Stimulated activated CD4-positive, alpha-beta T cell treated with anti-CD3 and anti-CD28 coated beads, Interleukin-12 subunit alpha, Interleukin-12 subunit beta, amount 100 ng/mL, for 24 hours (primary cell): Measurements from ENCODE around the gene PSME4.
"Not testable (repeated sequence)": the region's sequence is repeated elsewhere in the genome, so short reads cannot be mapped to it uniquely, and the experiment has no call there.

Source experiments
- DNase-seq, 2 experiments: peaks; one replicate each; pipeline ENCODE4 v3.0.0-alpha.2; 2020; ENCODE audit warnings: low read depth in 2 of 2

The PSME4 gene

DNA sequence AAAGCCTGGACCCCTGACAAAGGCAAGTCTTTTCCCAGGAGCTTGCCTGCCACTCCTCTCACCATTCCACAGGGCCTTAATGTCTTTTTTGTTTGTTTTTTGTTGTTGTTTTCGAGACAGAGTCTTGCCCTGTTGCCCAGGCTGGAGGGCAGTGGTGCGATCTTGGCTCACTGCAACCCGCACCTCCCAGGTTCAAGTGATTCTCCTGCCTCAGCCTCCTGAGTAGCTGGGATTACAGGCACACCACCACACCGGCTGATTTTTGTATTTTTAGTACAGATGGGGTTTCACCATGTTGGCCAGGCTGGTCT is 140.9 kb downstream of the PSME4 start:
- not testable (repeated sequence) for DNase-seq

DNA sequence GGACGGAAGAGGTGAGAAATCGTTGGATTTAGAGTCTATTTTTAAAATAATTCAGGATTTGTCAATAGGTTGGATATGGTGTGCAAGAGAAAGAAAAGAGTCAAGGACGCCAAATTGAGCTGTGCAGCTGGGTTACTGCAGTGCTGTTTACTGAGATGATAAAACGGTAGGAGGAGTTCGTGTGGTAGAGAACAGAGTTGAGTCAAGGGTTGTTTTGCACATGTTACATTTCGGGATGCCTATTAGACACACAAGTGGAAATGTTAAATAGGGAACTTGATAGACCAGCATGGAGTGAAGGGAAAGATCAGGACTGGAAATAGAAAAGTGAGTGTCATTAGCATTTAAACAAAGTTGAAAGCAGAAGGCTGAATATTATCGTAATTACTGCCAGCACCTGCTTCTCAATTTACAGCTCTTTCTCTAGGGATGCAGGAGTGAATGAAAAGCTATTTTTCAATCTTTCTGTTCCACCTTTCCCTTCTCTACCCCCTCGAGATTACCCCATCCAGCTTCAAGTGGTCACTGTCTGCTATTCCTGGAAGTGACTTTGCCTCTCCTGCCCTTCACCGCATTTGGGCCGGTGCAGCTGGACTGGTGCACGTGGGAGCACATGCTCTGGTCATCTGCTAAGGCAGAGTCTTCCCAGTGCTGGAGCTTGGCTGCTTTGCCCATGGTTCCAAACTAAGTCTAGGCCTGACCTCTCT is 141.4 kb downstream of the PSME4 start:
- DNase-seq, result no peak

DNA sequence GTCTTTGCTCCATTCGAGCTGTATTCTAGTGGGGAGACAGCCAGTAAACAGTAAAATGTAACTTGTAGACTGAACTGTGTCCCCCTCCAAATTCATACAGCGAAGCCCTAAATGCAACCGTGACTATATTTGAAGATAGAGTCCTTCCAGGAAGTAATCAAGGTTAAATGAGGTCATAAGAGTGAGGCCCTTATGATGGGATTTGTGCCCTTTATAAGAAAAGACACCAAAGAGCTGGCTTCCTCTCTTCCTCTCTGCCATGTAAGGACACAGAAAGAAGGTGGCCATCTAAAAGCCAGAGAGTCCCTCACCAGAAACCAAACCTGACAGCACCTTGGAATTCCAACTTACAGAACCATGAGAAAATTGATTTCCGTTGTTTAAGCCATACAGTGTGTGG is 142.5 kb downstream of the PSME4 start:
- no peak for DNase-seq

DNA sequence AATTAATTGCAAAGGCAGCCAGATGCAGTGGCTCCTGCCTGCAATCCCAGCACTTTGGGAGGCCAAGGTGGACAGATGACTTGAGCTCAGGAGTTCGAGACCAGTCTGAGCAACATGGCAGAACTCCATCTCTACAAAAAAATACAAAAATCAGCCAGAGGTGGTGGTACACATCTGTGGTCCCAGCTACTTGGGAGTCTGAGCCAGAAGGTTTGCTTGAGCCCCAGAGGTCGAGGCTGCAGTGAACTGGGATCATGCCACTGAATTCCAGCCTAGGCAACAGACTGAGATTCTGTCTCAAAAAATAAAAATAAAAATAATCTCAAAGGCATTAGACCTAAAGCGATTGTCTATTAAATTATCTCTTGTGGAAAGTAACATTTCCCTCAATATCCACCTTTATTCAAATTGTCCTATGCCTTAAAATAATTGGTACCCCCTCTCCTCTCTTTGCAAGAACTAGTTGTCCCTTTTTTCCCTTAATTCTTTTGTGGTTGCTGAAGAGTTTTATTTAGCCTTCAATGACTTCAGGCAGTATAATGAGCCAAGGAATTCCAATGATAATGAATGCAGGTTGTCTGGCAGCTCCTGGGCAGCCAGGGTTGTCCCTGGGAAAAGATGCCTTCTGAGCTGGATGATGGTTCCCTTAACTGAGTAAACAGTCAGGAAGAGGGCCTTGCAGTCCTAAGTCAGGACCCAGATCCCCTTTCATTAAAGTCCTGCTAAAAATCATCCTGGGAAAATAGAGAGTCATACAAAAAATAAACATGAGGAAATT is 143.2 kb downstream of the PSME4 start:
- no peak for DNase-seq

DNA sequence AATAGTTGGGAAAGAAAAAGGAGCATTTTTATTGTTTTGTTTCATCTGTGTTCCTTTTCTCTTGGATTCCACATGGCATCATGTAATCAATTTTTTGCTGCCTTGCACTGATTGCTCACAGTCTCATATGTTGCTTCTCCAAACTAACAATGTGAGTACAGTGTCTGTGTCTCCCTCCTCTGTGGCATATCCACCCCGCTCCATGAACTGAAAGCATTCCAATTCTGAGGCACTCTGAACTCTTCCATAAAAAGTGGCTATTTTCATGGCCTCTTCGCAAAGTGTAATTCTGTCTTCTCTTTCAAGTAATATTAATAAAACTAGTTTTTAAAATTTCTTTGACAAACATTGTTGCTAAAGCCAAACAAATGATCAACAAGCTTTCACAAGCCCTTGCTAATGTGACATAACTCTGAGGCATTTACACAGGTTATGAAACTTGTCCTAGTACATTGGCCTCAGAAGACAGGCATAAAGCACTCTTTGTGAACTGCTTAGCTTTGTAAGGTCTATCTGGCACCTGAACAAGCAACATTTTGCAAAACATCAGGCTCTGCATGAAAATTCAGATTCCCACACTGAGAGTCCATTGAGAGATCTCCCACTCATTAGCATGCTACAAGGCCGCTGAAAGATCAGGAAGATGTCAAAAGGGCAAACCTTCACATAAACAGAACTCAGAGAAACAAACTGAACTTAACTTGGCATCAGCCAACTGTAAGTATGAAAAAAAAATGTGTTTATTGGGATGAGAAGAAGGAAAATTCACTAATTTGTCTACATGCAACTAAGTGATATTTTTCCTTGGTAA is 144.0 kb downstream of the PSME4 start:
- DNase-seq, result no peak

DNA sequence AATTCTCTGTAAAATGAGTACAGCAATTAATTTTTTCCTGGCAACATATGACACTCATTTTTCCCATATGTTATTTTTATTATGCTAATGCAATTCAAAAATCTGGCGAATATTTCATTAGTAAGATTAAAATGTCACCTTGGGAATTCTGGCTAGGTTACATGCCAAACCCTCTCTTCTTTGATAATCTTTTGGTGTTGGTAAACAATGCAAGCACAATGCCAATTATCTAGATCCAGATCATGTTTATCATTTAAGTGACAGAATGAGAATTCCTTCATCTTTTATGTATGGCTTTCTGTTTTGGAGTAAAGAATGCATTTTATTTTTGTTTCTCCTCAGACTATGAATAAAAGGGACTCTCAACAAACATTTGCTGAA is 144.8 kb downstream of the PSME4 start:
- DNase-seq, result no peak

DNA sequence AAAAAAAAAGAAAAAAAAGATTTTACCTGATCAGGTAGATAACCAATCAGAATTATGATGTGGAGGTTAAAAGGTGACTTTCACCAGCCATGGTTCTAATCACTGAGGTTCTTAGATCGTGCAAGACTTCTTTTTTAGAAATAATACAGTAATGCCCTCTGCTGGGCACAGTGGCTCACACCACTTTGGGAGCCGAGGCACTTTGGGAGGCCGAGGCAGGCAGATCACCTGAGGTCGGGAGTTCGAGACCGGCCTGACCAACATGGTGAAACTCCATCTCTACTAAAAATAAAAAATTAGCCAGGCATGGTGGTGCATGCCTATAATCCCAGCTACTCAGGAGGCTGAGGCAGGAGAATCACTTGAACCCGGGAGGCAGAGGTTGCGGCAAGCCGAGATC is 147.2 kb downstream of the PSME4 start:
- DNase-seq, result not testable (repeated sequence)

DNA sequence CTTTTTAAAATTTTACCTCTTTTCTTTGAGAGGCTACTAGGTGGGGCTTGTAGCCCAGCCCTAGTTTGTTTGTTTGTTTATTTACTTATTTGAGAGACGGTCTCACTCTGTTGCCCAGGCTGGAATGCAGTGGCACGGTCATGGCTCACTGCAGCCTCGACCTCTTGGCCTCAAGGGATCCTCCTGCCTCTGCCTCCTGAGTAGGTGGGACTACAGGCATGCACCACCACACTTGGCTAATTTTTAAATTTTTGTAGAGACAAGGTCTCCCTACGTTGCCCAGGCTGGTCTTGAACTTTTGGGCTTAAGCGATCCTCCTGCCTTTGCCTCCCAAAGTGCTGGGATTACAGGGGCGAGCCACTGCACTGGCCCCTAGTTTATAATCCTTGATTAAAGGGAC is 149.0 kb downstream of the PSME4 start:
- DNase-seq, result no peak

DNA sequence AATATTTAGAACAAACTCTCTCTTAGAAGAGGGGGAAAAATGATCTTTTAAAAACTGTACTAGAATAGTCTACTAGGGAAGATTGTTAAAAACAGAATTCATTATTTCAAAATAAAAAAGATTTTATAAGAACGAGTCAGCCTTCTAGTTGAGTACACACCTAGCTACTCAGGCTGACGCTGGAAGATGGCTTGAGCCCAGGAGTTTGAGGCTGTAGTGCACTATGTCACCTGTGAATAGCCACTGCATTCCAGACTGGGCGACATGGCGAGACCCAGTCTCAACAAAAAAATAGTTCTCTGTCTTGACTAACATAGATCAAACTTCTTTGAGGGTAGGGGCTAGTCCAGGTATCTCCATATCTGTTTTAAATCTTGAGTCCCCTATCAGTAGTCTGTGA is 150.1 kb downstream of the PSME4 start:
- DNase-seq, result no peak

DNA sequence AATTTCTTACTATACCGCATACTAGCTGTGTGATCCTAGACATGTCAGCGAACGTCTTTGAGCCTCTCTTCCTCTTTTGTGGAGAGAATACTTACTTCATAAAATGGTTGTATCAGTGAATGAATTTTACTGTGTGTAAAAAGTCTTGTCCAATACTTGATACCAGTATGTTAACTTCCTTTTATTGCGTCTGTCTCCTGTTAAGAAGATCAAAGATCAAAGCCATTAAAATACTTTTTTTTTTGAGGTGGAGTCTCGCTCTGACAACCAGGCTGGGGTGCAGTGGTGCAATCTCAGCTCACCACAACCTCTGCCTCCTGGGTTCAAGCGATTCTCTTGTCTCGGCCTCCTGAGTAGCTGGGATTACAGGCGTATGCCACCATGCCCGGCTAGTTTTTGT is 150.7 kb downstream of the PSME4 start:
- no peak for DNase-seq

DNA sequence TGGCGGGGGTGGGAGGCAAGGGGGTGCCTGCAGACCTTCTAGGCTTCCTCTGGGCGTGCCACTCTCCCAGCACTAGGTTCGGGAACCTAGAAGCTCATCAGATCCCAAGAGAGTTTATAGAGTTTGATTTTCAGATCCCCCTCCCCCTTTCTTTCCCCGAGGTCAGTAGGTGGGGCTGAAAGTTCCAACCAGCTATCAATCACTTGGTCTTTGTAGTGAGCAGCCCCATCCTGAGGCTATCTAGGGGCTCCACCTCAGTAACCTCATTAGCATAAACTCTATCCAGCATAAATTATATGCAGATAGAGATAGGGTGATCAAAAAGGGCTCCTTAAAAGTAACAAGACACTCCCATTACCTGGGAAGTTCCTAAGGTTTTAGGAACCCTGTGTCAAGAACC is 151.2 kb downstream of the PSME4 start:
- DNase-seq, result no peak

DNA sequence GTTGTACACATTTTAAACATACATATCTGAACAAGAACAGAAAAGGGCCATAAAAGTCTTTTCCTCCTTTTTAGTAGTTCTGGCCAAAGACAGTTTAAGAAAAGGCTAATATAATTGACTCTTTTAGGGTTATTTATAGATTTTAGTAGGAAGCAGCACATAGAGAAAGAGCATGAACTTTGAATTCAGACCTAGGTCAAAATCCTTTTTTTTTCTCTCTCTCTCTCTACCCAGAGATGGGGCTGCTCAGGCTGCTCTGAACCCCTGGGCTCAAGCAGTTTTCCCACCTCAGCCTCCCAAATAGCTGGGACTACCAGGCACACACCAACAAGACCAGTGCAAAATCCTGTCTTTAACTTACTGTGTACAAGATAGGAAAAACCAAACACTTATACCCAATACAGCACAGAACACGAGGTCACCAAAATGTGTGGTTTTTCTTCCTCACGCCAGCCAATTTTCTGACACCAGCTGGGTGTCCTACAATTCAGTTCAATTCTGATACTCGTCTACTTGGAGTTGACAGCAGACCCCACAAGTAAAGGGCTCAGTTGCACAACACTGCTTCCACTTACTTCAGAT is 151.8 kb downstream of the PSME4 start:
- no peak for DNase-seq
